ENCODE results near the gene EFHC2. TPM values are rescaled to one million over a fixed set of nuclear protein-coding genes. Genes with fewer than 3 reads are reported as not detected.

Gene EFHC2
- total and polyA plus RNA-seq, 12 donors = 0.11 to 1.2 (median 0.35) TPM; not detected in 5

DNA sequence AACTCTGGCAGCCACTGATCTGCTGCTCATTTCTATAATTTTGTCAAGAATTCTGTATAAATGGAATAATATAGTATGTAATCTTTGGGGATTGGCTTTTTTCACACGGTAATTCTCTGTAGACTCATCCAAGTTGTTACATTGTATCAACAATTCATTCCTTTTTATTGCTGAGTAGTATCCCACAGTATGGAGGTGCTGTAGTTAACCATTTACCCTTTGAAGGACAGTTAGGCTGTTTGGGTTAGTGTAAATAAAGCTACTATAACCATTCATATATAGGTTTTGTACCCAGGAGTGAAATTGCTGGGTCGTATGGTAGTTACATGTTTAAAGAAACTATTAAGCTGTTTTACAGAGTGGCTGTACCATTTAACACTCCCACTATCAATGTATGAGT lies 213.3 kb downstream of the EFHC2 start:
- Histone ChIP-seq H3K4me1 (replicated peaks in 1 of 2) (no peaks in the 10 kb centered on the region), H3K4me3 (no peak overlapping the region), H3K36me3 (replicated peaks in 1 of 2) (no peaks in the 10 kb centered on the region), H3K9me3 (replicated peaks in 1 of 3) (no peaks in the 10 kb centered on the region), H3K27ac (no peak overlapping the region), H3K27me3 (peaks cover 22% of the 10 kb centered on the region)
- intact Hi-C loops (cut with DNase I) = no loop called here
- no peak for DNase-seq
- no peak for TF ChIP-seq POLR2A (IDR thresholded peaks at IDR 0.05)
- TF ChIP-seq, protein P1, sequence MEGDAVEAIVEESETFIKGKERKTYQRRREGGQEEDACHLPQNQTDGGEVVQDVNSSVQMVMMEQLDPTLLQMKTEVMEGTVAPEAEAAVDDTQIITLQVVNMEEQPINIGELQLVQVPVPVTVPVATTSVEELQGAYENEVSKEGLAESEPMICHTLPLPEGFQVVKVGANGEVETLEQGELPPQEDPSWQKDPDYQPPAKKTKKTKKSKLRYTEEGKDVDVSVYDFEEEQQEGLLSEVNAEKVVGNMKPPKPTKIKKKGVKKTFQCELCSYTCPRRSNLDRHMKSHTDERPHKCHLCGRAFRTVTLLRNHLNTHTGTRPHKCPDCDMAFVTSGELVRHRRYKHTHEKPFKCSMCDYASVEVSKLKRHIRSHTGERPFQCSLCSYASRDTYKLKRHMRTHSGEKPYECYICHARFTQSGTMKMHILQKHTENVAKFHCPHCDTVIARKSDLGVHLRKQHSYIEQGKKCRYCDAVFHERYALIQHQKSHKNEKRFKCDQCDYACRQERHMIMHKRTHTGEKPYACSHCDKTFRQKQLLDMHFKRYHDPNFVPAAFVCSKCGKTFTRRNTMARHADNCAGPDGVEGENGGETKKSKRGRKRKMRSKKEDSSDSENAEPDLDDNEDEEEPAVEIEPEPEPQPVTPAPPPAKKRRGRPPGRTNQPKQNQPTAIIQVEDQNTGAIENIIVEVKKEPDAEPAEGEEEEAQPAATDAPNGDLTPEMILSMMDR (IDR thresholded peaks at IDR 0.05) = no peak
- 69 to 75% (median 72%) methylated on average over 2 of the region's 2 CpGs for WGBS, 4 donors

DNA sequence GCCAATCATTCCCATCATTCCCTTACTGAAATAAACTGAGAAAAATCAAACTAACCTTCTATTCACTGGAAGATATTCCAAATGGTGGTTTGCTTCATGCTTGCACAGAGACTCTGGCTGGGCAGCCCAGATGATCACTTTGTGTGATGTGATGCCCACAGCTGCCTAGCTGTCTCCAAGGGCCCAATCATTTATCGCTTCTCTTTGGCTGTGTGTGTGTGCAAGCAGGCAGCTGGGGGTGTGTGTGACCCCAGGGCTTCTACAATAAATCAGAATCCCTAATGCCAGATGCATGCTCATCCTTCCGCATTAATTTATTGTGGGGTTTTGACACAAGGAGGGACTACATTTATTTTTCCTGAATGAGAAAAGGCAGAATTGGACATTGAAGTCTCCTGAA lies 230.1 kb downstream of the EFHC2 start:
- intact Hi-C loops (cut with DNase I) = no loop called here
- no peak for DNase-seq
- WGBS, 4 donors = 85 to 95% (median 90%) methylated on average over 2 of the region's 2 CpGs

DNA sequence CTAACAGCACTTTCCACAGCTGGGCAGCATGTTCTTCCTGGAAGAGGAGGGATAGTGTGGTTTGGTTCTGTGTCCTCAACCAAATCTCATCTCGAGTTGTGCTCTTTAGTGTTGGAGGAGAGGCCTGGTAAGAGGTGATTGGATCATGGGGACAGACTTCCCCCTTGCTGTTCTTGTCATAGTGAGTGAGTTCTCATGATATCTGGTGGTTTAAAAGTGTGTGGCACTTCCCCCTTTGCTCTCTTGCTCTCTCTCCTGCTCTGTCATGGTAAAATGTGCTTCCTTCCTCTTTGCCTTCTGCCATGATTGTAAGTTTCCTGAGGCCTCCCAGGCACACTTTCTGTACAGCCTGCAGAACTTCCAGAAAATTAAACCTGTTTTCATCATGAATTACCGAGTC lies 236.6 kb downstream of the EFHC2 start:
- TF ChIP-seq, protein P1 (IDR thresholded peaks at IDR 0.05) = no peak
- TF ChIP-seq POLR2A (IDR thresholded peaks at IDR 0.05) = no peak
- DNase-seq = no peak
- intact Hi-C loops (cut with DNase I) = no loop called here
- H3K27ac ChIP-seq = no peak overlapping the region
- no peak overlapping the region for H3K4me3 ChIP-seq
- 57 to 83% (median 66%) methylated on average over 2 of the region's 2 CpGs for WGBS, 4 donors
- no peaks in the 10 kb centered on the region for H3K4me1 ChIP-seq (replicated peaks in 1 of 2)
- H3K9me3 ChIP-seq (replicated peaks in 1 of 3) = no peaks in the 10 kb centered on the region
- H3K36me3 ChIP-seq (replicated peaks in 1 of 2) = no peaks in the 10 kb centered on the region
- peaks cover 12% of the 10 kb centered on the region for H3K27me3 ChIP-seq

More for the DNA sequence above, 230.1 kb downstream of the EFHC2 start:
- H3K36me3 ChIP-seq (replicated peaks in 1 of 2) = no peaks in the 10 kb centered on the region
- TF ChIP-seq, protein P1 (IDR thresholded peaks at IDR 0.05) = no peak
- H3K27me3 ChIP-seq = peaks cover 12% of the 10 kb centered on the region
- H3K9me3 ChIP-seq (replicated peaks in 1 of 3) = no peaks in the 10 kb centered on the region
- no peak overlapping the region for H3K27ac ChIP-seq
- no peaks in the 10 kb centered on the region for H3K4me1 ChIP-seq (replicated peaks in 1 of 2)
- no peak overlapping the region for H3K4me3 ChIP-seq

DNA sequence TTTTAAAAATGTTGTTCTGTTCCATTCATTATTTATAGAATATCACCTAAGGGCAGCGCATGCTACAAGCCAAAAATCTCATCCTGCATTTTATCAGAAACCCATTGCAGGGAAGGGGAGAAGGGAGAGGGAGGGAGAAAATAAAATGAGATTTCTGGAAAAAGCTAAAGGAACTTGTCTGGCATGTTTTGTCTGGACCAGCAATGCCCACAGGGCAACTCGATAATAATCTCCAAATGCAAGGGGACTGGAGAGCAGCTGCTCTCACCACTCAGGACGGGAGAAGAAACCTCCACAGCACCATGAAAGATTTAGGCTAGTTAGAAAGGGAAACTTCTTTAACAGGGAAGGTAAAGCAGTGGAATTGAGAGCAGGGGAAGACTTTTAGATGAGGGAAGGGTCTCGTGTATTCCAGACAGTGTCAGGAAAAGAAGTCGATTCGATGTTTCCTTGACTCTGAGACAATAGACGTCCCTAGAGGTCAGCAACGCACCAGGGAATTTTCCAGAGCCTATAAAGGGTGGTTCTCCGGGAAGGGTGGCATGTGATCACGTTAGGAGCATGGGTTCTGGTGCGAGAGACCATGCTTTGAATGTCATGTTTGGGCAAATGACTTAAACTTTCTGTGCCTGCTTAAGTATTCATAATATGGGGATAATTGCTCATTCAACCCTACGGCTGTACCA lies 238.1 kb downstream of the EFHC2 start:
- intact Hi-C loops (cut with DNase I) = no loop called here

More for the DNA sequence above, 238.1 kb downstream of the EFHC2 start:
- Histone ChIP-seq H3K4me3 (no peak overlapping the region), H3K27me3 (peaks cover 12% of the 10 kb centered on the region), H3K36me3 (replicated peaks in 1 of 2) (no peaks in the 10 kb centered on the region), H3K9me3 (replicated peaks in 1 of 3) (no peaks in the 10 kb centered on the region), H3K27ac (no peak overlapping the region), H3K4me1 (replicated peaks in 1 of 2) (no peaks in the 10 kb centered on the region)
- no peak for TF ChIP-seq POLR2A (IDR thresholded peaks at IDR 0.05)
- TF ChIP-seq, protein P1 (IDR thresholded peaks at IDR 0.05) = no peak
- DNase-seq = no peak
- 55 to 77% (median 65%) methylated on average over 12 of the region's 12 CpGs for WGBS, 4 donors
